H1 (cell line): ENCODE measurements around the gene OBSCN. TPM values are rescaled to one million over a fixed set of nuclear protein-coding genes. Genes with fewer than 3 reads are reported as not detected.

Experiments
- CTCF ChIA-PET: fragments of 300-600 bp; sonication (Branson Sonifier 250); formaldehyde crosslinking; loops from one replicate; lab custom pipeline; 2021; ENCODE audit not compliant: partially characterized antibody; lab: Charles Lee
- POLR2A ChIA-PET: fragments of 300-600 bp; sonication (Branson Sonifier 250); formaldehyde crosslinking; loops from one replicate; lab custom pipeline; 2021; ENCODE audit warnings: inconsistent platforms; ENCODE audit not compliant: partially characterized antibody; lab: Charles Lee
- DNase-seq, 2 experiments: peaks; one replicate each; pipeline versions ENCODE4 v3.0.0 to v3.0.0-alpha.2; 2010 to 2022; ENCODE audit warnings: low spot score in 2 of 2, low read depth in 1 of 2, mixed read lengths in 1 of 2
- FAIRE-seq: peaks from 2 replicates; lab custom pipeline; 2011; peaks lifted over from hg19 to GRCh38; lab: Jason Lieb, UNC
- H2AFZ ChIP-seq: 2 replicates; pipeline ENCODE4 v1.8.1; 2012; ENCODE audit warnings: low read length, inconsistent platforms
- H2AK5ac ChIP-seq: 2 replicates; pipeline ENCODE4 v1.6.1; 2013; ENCODE audit warnings: low read depth, low read length
- H2BK120ac ChIP-seq: replicated peaks from 2 replicates; pipeline ENCODE3; 2013; ENCODE audit warnings: low read depth, low read length, inconsistent platforms
- H2BK12ac ChIP-seq: 2 replicates; pipeline ENCODE4 v1.6.1; 2013; ENCODE audit warnings: low read depth, low read length
- H2BK15ac ChIP-seq: 2 replicates; pipeline ENCODE4 v1.6.1; 2013; ENCODE audit warnings: low read length
- H2BK20ac ChIP-seq: 2 replicates; pipeline ENCODE4 v1.6.1; 2013; ENCODE audit warnings: low read length
- H2BK5ac ChIP-seq: 2 replicates; pipeline ENCODE4 v1.6.1; 2013; ENCODE audit warnings: low read depth, low read length
- H3K14ac ChIP-seq: 2 replicates; pipeline ENCODE4 v1.6.1; 2013; ENCODE audit warnings: inconsistent platforms; ENCODE audit not compliant: insufficient read length
- H3K18ac ChIP-seq: 2 replicates; pipeline ENCODE4 v1.6.1; 2013; ENCODE audit warnings: low read length; ENCODE audit errors: extremely low read depth
- H3K23ac ChIP-seq: 2 replicates; pipeline ENCODE4 v1.6.1; 2013; ENCODE audit warnings: inconsistent platforms; ENCODE audit not compliant: insufficient read length
- H3K23me2 ChIP-seq: 2 replicates; pipeline ENCODE4 v1.6.1; 2013; ENCODE audit warnings: low read depth, low read length
- H3K27ac ChIP-seq: 2 replicates; pipeline ENCODE4 v1.6.1; 2011; ENCODE audit warnings: low read depth, low read length, inconsistent platforms
- H3K27me3 ChIP-seq, 4 experiments: replicated peaks in 1 of 4; 1 replicate in 1 of 4; 2 replicates in 3 of 4; pipeline versions ENCODE4 v1.6.1 to v1.8.1; 2011 to 2013; ENCODE audit warnings: low read length in 3 of 4, mild to moderate bottlenecking in 3 of 4, inconsistent platforms in 2 of 4, mixed read lengths in 2 of 4, moderate library complexity in 1 of 4; ENCODE audit not compliant: control insufficient read depth in 3 of 4, insufficient read depth in 3 of 4; ENCODE audit errors: extremely low read depth in 1 of 4
- H3K36me3 ChIP-seq, 4 experiments: 2 replicates each; pipeline versions ENCODE4 v1.6.1 to v1.8.1; 2011 to 2013; ENCODE audit warnings: mild to moderate bottlenecking in 4 of 4, low read length in 3 of 4, moderate library complexity in 2 of 4, control low read depth in 1 of 4, inconsistent platforms in 1 of 4; ENCODE audit not compliant: insufficient read depth in 4 of 4, control insufficient read depth in 2 of 4
- H3K4ac ChIP-seq: replicated peaks from 2 replicates; pipeline ENCODE3; 2013; ENCODE audit warnings: low read length, low read depth, mixed read lengths, inconsistent platforms; ENCODE audit not compliant: insufficient read length
- H3K4me1 ChIP-seq, 4 experiments: replicated peaks in 1 of 4; 1 replicate in 1 of 4; 2 replicates in 3 of 4; pipeline versions ENCODE4 v1.6.1 to v1.8.1; 2011 to 2013; ENCODE audit warnings: low read length in 3 of 4, inconsistent platforms in 2 of 4, mixed read lengths in 1 of 4; ENCODE audit not compliant: insufficient read depth in 4 of 4, control insufficient read depth in 3 of 4
- H3K4me2 ChIP-seq, 2 experiments: 2 replicates each; pipeline versions ENCODE4 v1.6.1 to v1.8.1; 2011 to 2013; ENCODE audit warnings: low read depth in 2 of 2, low read length in 2 of 2, control low read depth in 1 of 2, inconsistent platforms in 1 of 2, mild to moderate bottlenecking in 1 of 2; ENCODE audit not compliant: insufficient read depth in 1 of 2
- H3K4me3 ChIP-seq, 4 experiments: fragments of 200-600, 300-600 bp in 1 of 4; sonication (generic), shearing (Covaris generic), sonication (Bioruptor Twin) in 1 of 4; 2 replicates each; pipeline versions ENCODE4 v1.5.1 to v1.8.1; 2011 to 2016; ENCODE audit warnings: low read length in 4 of 4, low read depth in 3 of 4, control low read depth in 2 of 4, inconsistent platforms in 2 of 4, mild to moderate bottlenecking in 2 of 4, mixed read lengths in 1 of 4, moderate library complexity in 1 of 4; ENCODE audit not compliant: insufficient read depth in 2 of 4; ENCODE audit errors: extremely low read depth in 1 of 4
- H3K56ac ChIP-seq: replicated peaks from 2 replicates; pipeline ENCODE3; 2013; ENCODE audit warnings: low read depth, mild to moderate bottlenecking, mixed read lengths, low read length, inconsistent platforms; ENCODE audit not compliant: insufficient read length
- H3K79me1 ChIP-seq: 2 replicates; pipeline ENCODE4 v1.6.1; 2013; ENCODE audit warnings: low read depth, low read length, control low read depth
- H3K79me2 ChIP-seq, 2 experiments: 2 replicates each; pipeline versions ENCODE4 v1.6.1 to v1.8.1; 2012 to 2013; ENCODE audit warnings: low read length in 2 of 2, mild to moderate bottlenecking in 2 of 2, inconsistent platforms in 1 of 2; ENCODE audit not compliant: insufficient read depth in 2 of 2, control insufficient read depth in 1 of 2
- H3K9ac ChIP-seq, 4 experiments: replicated peaks in 1 of 4; 1 replicate in 1 of 4; 2 replicates in 3 of 4; pipeline versions ENCODE4 v1.6.1 to v1.8.1; 2011 to 2013; ENCODE audit warnings: low read depth in 3 of 4, low read length in 3 of 4, control low read depth in 2 of 4, mild to moderate bottlenecking in 2 of 4, moderate library complexity in 2 of 4, inconsistent platforms in 1 of 4; ENCODE audit errors: extremely low read depth in 1 of 4
- H3K9me3 ChIP-seq, 2 experiments: 2 replicates each; pipeline versions ENCODE4 v1.6.1 to v1.8.1; 2012 to 2013; ENCODE audit warnings: mild to moderate bottlenecking in 2 of 2, moderate library complexity in 2 of 2, control low read depth in 1 of 2, inconsistent platforms in 1 of 2, low read depth in 1 of 2, low read length in 1 of 2, mixed read lengths in 1 of 2; ENCODE audit not compliant: insufficient read depth in 2 of 2
- H4K20me1 ChIP-seq, 2 experiments: replicated peaks in 1 of 2; 2 replicates each; pipeline versions ENCODE3 to v1.8.1; 2011 to 2013; ENCODE audit warnings: inconsistent platforms in 2 of 2, low read length in 2 of 2, mild to moderate bottlenecking in 1 of 2; ENCODE audit not compliant: insufficient read depth in 2 of 2, control insufficient read depth in 1 of 2
- H4K5ac ChIP-seq: 2 replicates; pipeline ENCODE4 v1.6.1; 2013; ENCODE audit warnings: low read length, low read depth, mixed read lengths, inconsistent platforms; ENCODE audit not compliant: insufficient read length
- H4K8ac ChIP-seq: 2 replicates; pipeline ENCODE4 v1.8.0; 2013; ENCODE audit warnings: mild to moderate bottlenecking, moderate library complexity, low read length, inconsistent platforms; ENCODE audit not compliant: insufficient read depth; ENCODE audit errors: extremely low read depth
- H4K91ac ChIP-seq: replicated peaks from 2 replicates; pipeline ENCODE3; 2013; ENCODE audit warnings: low read length, mixed read lengths, inconsistent platforms; ENCODE audit not compliant: insufficient read length
- CHD2 ChIP-seq: IDR thresholded peaks from 2 replicates; pipeline ENCODE4 v1.6.1; 2012; ENCODE audit warnings: low read length, improper control_type of control experiment
- EGR1 ChIP-seq: IDR thresholded peaks from 2 replicates; pipeline ENCODE4 v1.6.1; 2011; ENCODE audit warnings: low read depth, low read length, borderline replicate concordance
- FOSL1 ChIP-seq: IDR thresholded peaks from 2 replicates; pipeline ENCODE4 v1.6.1; 2011; ENCODE audit warnings: mild to moderate bottlenecking, low read depth, low read length, moderate library complexity; ENCODE audit not compliant: insufficient read depth
- WGBS, 2 experiments: shearing (Covaris generic) in 1 of 2; methylation state at CpG; one replicate each; pipeline versions ENCODE4 v1.1.6 to v1.1.7; 2013 to 2015; ENCODE audit warnings: low lambda C conversion rate in 2 of 2, mixed read lengths in 2 of 2, inconsistent platforms in 1 of 2, low coverage in 1 of 2, missing lambda C conversion rate in 1 of 2; ENCODE audit not compliant: insufficient replicate concordance in 2 of 2, insufficient coverage in 1 of 2, insufficient read length in 1 of 2; ENCODE audit errors: extremely low coverage in 1 of 2, missing lambda C conversion rate in 1 of 2; 5-methylcytosine and 5-hydroxymethylcytosine counted together
- polyA plus RNA-seq, 7 experiments: library from polyadenylated mRNA; depleted of rRNA in 3 of 7; stranded (reverse) in 5 of 7; unstranded in 2 of 7; fragments of >200 nt in 5 of 7; fragments of 200-250 nt in 2 of 7; gene quantifications; 1 replicate in 5 of 7; 2 replicates in 1 of 7; 4 replicates in 1 of 7; pipeline versions ENCODE4 v1.2.1 to v1.2.3, GENCODE V29; 2011 to 2013; ENCODE audit warnings: missing spikeins in 2 of 7, mixed read lengths in 2 of 7
- total RNA-seq: library from RNA; stranded (reverse); fragmentation: NEBNext Ultra II Directional; extraction: Animal tissue kit (Norgen Biotek cat#: 25700); gene quantifications from 2 replicates; pipeline ENCODE4 v1.2.1, GENCODE V29; 2021

Gene OBSCN
- total and polyA plus RNA-seq, 2 of the 8 experiments (the other 6 are each of a cell fraction or from before 2014, with no cell fraction given), result 7.5 to 28.4 TPM

GRCh38 chr1:228299901-228300300 lies 92.1 kb downstream of the OBSCN start:
- H3K4me2 ChIP-seq, result no peak overlapping the region
- no peak overlapping the region for H3K56ac ChIP-seq
- TF ChIP-seq EGR1 (no peak), FOSL1 (no peak), CHD2 (no peak)
- no peaks in the 10 kb centered on the region for H3K23me2 ChIP-seq
- H3K79me1 ChIP-seq, result no peaks in the 10 kb centered on the region
- no peak overlapping the region for H3K9ac ChIP-seq
- no peak overlapping the region for H3K27ac ChIP-seq
- ChIA-PET CTCF (no interaction called here), POLR2A (no interaction called here)
- no peak overlapping the region for H4K8ac ChIP-seq
- H3K23ac ChIP-seq, result no peak overlapping the region
- no peak overlapping the region for H2BK5ac ChIP-seq
- no peaks in the 10 kb centered on the region for H4K20me1 ChIP-seq
- H2BK120ac ChIP-seq, result no peak overlapping the region
- no peak overlapping the region for H2BK20ac ChIP-seq
- no peak overlapping the region for H2BK12ac ChIP-seq
- no peaks in the 10 kb centered on the region for H3K27me3 ChIP-seq
- H2BK15ac ChIP-seq, result no peak overlapping the region
- FAIRE-seq, result no peak
- no peak overlapping the region for H3K4me3 ChIP-seq
- H3K4me1 ChIP-seq, result no peaks in the 10 kb centered on the region
- no peak overlapping the region for H2AFZ ChIP-seq
- no peak overlapping the region for H2AK5ac ChIP-seq
- no peak overlapping the region for H4K91ac ChIP-seq
- no peak for DNase-seq
- H3K4ac ChIP-seq, result no peak overlapping the region
- no peaks in the 10 kb centered on the region for H3K79me2 ChIP-seq
- no peak overlapping the region for H3K14ac ChIP-seq
- no peak overlapping the region for H4K5ac ChIP-seq
- WGBS, 2 experiments, result 84% methylated on average over 7 of the region's 7 CpGs; no CpG with 5 or more reads in 1 of the 2 experiments
- no peak overlapping the region for H3K18ac ChIP-seq
- H3K9me3 ChIP-seq, result peaks cover 63 to 70% of the 10 kb centered on the region in 2 experiments
- H3K36me3 ChIP-seq, result peaks cover 0 to 36% (median 0%) of the 10 kb centered on the region in 4 experiments; a peak in 4 of 8 replicates
